GM21447 (cell line): ENCODE measurements around the gene EGF.
"Not testable (repeated sequence)": the region's sequence is repeated elsewhere in the genome, so short reads cannot be mapped to it uniquely, and the experiment has no call there.

ENCODE experiments used
- ATAC-seq: cut with Tn5 transposase; IDR thresholded peaks from one replicate; pipeline ENCODE4 v1.9.1; 2021; ENCODE audit not compliant: unreplicated experiment

The EGF gene

GRCh38 chr4:109913596-109914241, 1.0 kb downstream of the EGF start:
- no peak for ATAC-seq

- no peak for ATAC-seq
Measured at GRCh38 chr4:109914322-109914721, 1.6 kb downstream of the EGF start.

GRCh38 chr4:109915385-109916026, 2.8 kb downstream of the EGF start:
- ATAC-seq, result no peak

GRCh38 chr4:109916027-109916409, 3.3 kb downstream of the EGF start:
- no peak for ATAC-seq

GRCh38 chr4:109921384-109921808, 8.7 kb downstream of the EGF start:
- ATAC-seq, result no peak

- ATAC-seq, result no peak
Measured at GRCh38 chr4:109925396-109925795, 12.7 kb downstream of the EGF start.

- no peak for ATAC-seq
Measured at GRCh38 chr4:109928327-109929045, 15.8 kb downstream of the EGF start.

GRCh38 chr4:109930464-109930863, 17.8 kb downstream of the EGF start:
- no peak for ATAC-seq

- no peak for ATAC-seq
Measured at GRCh38 chr4:109930872-109931271, 18.2 kb downstream of the EGF start.

GRCh38 chr4:109931318-109931717, 18.6 kb downstream of the EGF start:
- no peak for ATAC-seq

- not testable (repeated sequence) for ATAC-seq
Measured at GRCh38 chr4:109937352-109937751, 24.7 kb downstream of the EGF start.

- no peak for ATAC-seq
Measured at GRCh38 chr4:109939190-109939589, 26.5 kb downstream of the EGF start.

- no peak for ATAC-seq
Measured at GRCh38 chr4:109942292-109942926, 29.7 kb downstream of the EGF start.

- no peak for ATAC-seq
Measured at GRCh38 chr4:109943745-109944144, 31.1 kb downstream of the EGF start.

- no peak for ATAC-seq
Measured at GRCh38 chr4:109944591-109944990, 31.9 kb downstream of the EGF start.

GRCh38 chr4:109945056-109945455, 32.4 kb downstream of the EGF start:
- no peak for ATAC-seq

GRCh38 chr4:109946120-109946519, 33.4 kb downstream of the EGF start:
- no peak for ATAC-seq

GRCh38 chr4:109947457-109947856, 34.8 kb downstream of the EGF start:
- no peak for ATAC-seq

GRCh38 chr4:109947918-109948317, 35.2 kb downstream of the EGF start:
- ATAC-seq, result no peak

- not testable (repeated sequence) for ATAC-seq
Measured at GRCh38 chr4:109949099-109949718, 36.5 kb downstream of the EGF start.

GRCh38 chr4:109952612-109953011, 39.9 kb downstream of the EGF start:
- ATAC-seq, result no peak
